ENCODE results near the gene REM1.

- no peak for TF ChIP-seq GATA3 (IDR thresholded peaks at IDR 0.05; ENCODE audit: low read depth, low read length)
- TF ChIP-seq GATA2 (IDR thresholded peaks at IDR 0.05; ENCODE audit: low read depth, low read length): no peak
Observed at GRCh38 chr20:31472395-31473330, 2.4 kb upstream of the REM1 start.

All from SH-SY5Y (cell line).